HepG2 (cell line): ENCODE measurements around the gene DHX29. TPM values are rescaled to one million over a fixed set of nuclear protein-coding genes. Genes with fewer than 3 reads are reported as not detected.

Experiments used
- ELF4 ChIP-seq: sonication (generic); formaldehyde crosslinking; IDR thresholded peaks from 2 replicates; pipeline ENCODE4 v1.5.0; 2020; ENCODE audit warnings: missing genetic modification reagents, mild to moderate bottlenecking, moderate library complexity, borderline replicate concordance
- NPAS2 ChIP-seq: sonication (generic); formaldehyde crosslinking; IDR thresholded peaks from 2 replicates; pipeline ENCODE4 v1.8.0; 2022; ENCODE audit warnings: mild to moderate bottlenecking, missing genetic modification reagents, borderline replicate concordance
- POLR2AphosphoS5 ChIP-seq: IDR thresholded peaks from 2 replicates; pipeline ENCODE4 v1.6.1; 2012; ENCODE audit warnings: low read depth, low read length
- SALL2 ChIP-seq: sonication (generic); formaldehyde crosslinking; IDR thresholded peaks from 2 replicates; pipeline ENCODE4 v1.8.1; 2023; ENCODE audit warnings: mild to moderate bottlenecking, missing genetic modification reagents, inconsistent platforms
- SETDB1 ChIP-seq: sonication (generic); formaldehyde crosslinking; IDR thresholded peaks from 2 replicates; pipeline ENCODE4 v1.5.1; 2020; ENCODE audit warnings: missing genetic modification reagents, mild to moderate bottlenecking, borderline replicate concordance
- SMC3 ChIP-seq: IDR thresholded peaks from 2 replicates; pipeline ENCODE4 v1.6.1; 2011; ENCODE audit warnings: low read length, improper control_type of control experiment
- TEAD3 ChIP-seq: optimal IDR thresholded peaks from 2 replicates; pipeline ENCODE3; 2016; ENCODE audit warnings: borderline replicate concordance
- ZNF143 ChIP-seq: sonication (generic); formaldehyde crosslinking; IDR thresholded peaks from 2 replicates; pipeline ENCODE4 v1.4.0; 2020; ENCODE audit warnings: missing genetic modification reagents
- ZNF33B ChIP-seq: sonication (generic); formaldehyde crosslinking; IDR thresholded peaks from 2 replicates; pipeline ENCODE4 v1.5.1; 2020; ENCODE audit warnings: mild to moderate bottlenecking, missing genetic modification reagents
- ZNF44 ChIP-seq: sonication (generic); formaldehyde crosslinking; IDR thresholded peaks from 2 replicates; pipeline ENCODE4 v1.5.1; 2020; ENCODE audit warnings: mild to moderate bottlenecking, missing genetic modification reagents
- ZNF564 ChIP-seq: sonication (generic); formaldehyde crosslinking; IDR thresholded peaks from 2 replicates; pipeline ENCODE4 v1.8.1; 2023; ENCODE audit warnings: mild to moderate bottlenecking, missing genetic modification reagents
- ZNF674 ChIP-seq: sonication (generic); formaldehyde crosslinking; IDR thresholded peaks from 2 replicates; pipeline ENCODE4 v1.5.0; 2020; ENCODE audit warnings: low read depth, mild to moderate bottlenecking, missing genetic modification reagents
- ZNF773 ChIP-seq: sonication (generic); formaldehyde crosslinking; IDR thresholded peaks from 2 replicates; pipeline ENCODE4 v1.4.0; 2020; ENCODE audit warnings: missing genetic modification reagents, borderline replicate concordance
- ZNF792 ChIP-seq: IDR thresholded peaks from 2 replicates; pipeline ENCODE4 v1.6.1; 2016
- polyA plus RNA-seq, 8 experiments: library from polyadenylated mRNA; depleted of rRNA in 3 of 8; stranded (reverse) in 7 of 8; unstranded in 1 of 8; fragments of >200 nt; fragmentation: Illumina TruSeq in 4 of 8; extraction: Trizol in 4 of 8; gene quantifications; 2 replicates each; pipeline versions ENCODE4 v1.2.1 to v1.2.3, GENCODE V29; 2011 to 2016; ENCODE audit warnings: low read depth in 4 of 8, missing spikeins in 1 of 8, mixed read lengths in 1 of 8; ENCODE audit not compliant: insufficient read depth in 1 of 8
- total RNA-seq, 5 experiments: library from RNA; depleted of rRNA; stranded (reverse); fragments of >200 nt; fragmentation: Illumina TruSeq; extraction: Trizol; gene quantifications; 2 replicates each; pipeline ENCODE4 v1.2.3, GENCODE V29; 2016; ENCODE audit warnings: low read depth in 1 of 5
- TF ChIP-seq, protein P1 (sequence below): sonication (generic); formaldehyde crosslinking; conservative IDR thresholded peaks from 2 replicates; pipeline ENCODE4 v1.4.0; 2020; ENCODE audit warnings: missing genetic modification reagents
- TF ChIP-seq, protein P2 (sequence below): sonication (generic); formaldehyde crosslinking; IDR thresholded peaks from 2 replicates; pipeline ENCODE4 v1.4.0; 2020; ENCODE audit warnings: mild to moderate bottlenecking, missing genetic modification reagents
- TF ChIP-seq, protein P3 (sequence below): sonication (generic); formaldehyde crosslinking; conservative IDR thresholded peaks from 2 replicates; pipeline ENCODE4 v1.8.0; 2022; ENCODE audit warnings: low read depth, missing genetic modification reagents
- TF ChIP-seq, protein P4 (sequence below): sonication (generic); formaldehyde crosslinking; conservative IDR thresholded peaks from 2 replicates; pipeline ENCODE4 v1.4.0; 2020; ENCODE audit warnings: missing genetic modification reagents
- TF ChIP-seq, protein P5 (sequence below): sonication (generic); formaldehyde crosslinking; IDR thresholded peaks from 2 replicates; pipeline ENCODE4 v1.4.0; 2020; ENCODE audit warnings: missing genetic modification reagents

DHX29 gene
- total and polyA plus RNA-seq, 2 of the 13 experiments (the other 11 are each of a cell fraction or from before 2014, with no cell fraction given) = 1.9 to 22.0 TPM

DNA sequence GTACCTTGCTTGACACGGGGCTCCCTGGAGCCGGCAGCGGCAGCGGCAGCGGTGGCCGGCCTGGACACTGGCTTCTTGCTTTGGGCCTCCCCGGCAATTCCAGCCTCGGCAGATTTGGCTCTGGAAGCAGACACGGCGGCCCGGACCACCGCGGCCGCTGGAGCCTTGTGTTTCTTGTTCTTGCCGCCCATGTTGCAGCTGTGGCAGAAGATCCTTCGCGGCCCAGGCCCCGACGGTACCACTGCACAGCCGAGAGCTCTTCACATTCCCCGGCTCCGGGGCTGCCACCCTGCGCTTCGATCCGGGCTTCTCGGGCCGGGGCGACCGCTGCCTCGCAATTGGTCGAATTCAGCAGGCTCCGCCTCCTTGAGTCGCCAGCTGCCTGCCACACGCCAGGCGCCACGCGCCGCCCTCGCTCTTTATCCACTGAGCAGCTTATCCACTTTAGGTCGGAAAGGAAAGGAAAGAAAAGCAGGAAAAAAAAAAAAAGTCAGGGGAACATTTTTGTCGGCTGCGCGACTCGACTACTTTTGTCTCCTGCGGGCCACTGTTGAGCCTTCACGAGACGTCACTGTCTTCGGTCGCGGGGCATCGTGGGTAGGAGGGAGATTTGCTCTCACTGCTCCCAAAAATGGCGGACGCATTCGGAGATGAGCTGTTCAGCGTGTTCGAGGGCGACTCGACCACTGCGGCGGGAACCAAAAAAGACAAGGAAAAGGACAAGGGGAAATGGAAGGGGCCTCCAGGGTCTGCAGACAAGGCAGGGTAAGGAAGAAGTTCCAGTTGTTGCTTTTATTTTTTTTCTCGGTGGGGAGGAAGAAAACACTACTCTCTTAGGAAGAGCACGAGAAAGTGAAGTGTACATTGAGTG, at the start of gene DHX29, which contains the start of gene MTREX (continued):
- TF ChIP-seq ZNF44 (CRISPR knock-in tag) = peak; percentile 21; the same call in 1 of the 2 replicates
- peak; percentile 60 for TF ChIP-seq ZNF564 (CRISPR knock-in tag)
- TF ChIP-seq, protein P1, sequence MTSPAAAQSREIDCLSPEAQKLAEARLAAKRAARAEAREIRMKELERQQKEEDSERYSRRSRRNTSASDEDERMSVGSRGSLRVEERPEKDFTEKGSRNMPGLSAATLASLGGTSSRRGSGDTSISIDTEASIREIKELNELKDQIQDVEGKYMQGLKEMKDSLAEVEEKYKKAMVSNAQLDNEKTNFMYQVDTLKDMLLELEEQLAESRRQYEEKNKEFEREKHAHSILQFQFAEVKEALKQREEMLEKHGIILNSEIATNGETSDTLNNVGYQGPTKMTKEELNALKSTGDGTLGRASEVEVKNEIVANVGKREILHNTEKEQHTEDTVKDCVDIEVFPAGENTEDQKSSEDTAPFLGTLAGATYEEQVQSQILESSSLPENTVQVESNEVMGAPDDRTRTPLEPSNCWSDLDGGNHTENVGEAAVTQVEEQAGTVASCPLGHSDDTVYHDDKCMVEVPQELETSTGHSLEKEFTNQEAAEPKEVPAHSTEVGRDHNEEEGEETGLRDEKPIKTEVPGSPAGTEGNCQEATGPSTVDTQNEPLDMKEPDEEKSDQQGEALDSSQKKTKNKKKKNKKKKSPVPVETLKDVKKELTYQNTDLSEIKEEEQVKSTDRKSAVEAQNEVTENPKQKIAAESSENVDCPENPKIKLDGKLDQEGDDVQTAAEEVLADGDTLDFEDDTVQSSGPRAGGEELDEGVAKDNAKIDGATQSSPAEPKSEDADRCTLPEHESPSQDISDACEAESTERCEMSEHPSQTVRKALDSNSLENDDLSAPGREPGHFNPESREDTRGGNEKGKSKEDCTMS (CRISPR knock-in tag) = no peak
- peak; percentile 48; the same call in 1 of the 2 replicates for TF ChIP-seq ZNF792 (CRISPR knock-in tag)
- no peak for TF ChIP-seq ZNF674 (CRISPR knock-in tag)
- no peak for TF ChIP-seq TEAD3 (CRISPR knock-in tag)
- TF ChIP-seq, protein P2, sequence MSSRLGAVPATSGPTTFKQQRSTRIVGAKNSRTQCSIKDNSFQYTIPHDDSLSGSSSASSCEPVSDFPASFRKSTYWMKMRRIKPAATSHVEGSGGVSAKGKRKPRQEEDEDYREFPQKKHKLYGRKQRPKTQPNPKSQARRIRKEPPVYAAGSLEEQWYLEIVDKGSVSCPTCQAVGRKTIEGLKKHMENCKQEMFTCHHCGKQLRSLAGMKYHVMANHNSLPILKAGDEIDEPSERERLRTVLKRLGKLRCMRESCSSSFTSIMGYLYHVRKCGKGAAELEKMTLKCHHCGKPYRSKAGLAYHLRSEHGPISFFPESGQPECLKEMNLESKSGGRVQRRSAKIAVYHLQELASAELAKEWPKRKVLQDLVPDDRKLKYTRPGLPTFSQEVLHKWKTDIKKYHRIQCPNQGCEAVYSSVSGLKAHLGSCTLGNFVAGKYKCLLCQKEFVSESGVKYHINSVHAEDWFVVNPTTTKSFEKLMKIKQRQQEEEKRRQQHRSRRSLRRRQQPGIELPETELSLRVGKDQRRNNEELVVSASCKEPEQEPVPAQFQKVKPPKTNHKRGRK = 0 out of 2 replicates have a peak, but pooled peaks have one; percentile 36
- TF ChIP-seq ELF4 (CRISPR knock-in tag) = peak; percentile 73; the same call in 1 of the 2 replicates
- no peak for TF ChIP-seq ZNF773 (CRISPR knock-in tag)
- TF ChIP-seq POLR2AphosphoS5 = peak; percentile 92
- TF ChIP-seq NPAS2 (CRISPR knock-in tag) = no peak
- TF ChIP-seq, protein P3, sequence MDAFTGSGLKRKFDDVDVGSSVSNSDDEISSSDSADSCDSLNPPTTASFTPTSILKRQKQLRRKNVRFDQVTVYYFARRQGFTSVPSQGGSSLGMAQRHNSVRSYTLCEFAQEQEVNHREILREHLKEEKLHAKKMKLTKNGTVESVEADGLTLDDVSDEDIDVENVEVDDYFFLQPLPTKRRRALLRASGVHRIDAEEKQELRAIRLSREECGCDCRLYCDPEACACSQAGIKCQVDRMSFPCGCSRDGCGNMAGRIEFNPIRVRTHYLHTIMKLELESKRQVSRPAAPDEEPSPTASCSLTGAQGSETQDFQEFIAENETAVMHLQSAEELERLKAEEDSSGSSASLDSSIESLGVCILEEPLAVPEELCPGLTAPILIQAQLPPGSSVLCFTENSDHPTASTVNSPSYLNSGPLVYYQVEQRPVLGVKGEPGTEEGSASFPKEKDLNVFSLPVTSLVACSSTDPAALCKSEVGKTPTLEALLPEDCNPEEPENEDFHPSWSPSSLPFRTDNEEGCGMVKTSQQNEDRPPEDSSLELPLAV = no peak
- TF ChIP-seq, protein P4, sequence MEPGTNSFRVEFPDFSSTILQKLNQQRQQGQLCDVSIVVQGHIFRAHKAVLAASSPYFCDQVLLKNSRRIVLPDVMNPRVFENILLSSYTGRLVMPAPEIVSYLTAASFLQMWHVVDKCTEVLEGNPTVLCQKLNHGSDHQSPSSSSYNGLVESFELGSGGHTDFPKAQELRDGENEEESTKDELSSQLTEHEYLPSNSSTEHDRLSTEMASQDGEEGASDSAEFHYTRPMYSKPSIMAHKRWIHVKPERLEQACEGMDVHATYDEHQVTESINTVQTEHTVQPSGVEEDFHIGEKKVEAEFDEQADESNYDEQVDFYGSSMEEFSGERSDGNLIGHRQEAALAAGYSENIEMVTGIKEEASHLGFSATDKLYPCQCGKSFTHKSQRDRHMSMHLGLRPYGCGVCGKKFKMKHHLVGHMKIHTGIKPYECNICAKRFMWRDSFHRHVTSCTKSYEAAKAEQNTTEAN (CRISPR knock-in tag) = peak; percentile 80; the same call in 1 of the 2 replicates
- TF ChIP-seq ZNF33B = peak; percentile 16; the same call in 1 of the 2 replicates
- TF ChIP-seq ZNF143 (CRISPR knock-in tag) = peak; percentile 92
- TF ChIP-seq SALL2 = no peak
- no peak for TF ChIP-seq SETDB1 (CRISPR knock-in tag)
- TF ChIP-seq, protein P5, sequence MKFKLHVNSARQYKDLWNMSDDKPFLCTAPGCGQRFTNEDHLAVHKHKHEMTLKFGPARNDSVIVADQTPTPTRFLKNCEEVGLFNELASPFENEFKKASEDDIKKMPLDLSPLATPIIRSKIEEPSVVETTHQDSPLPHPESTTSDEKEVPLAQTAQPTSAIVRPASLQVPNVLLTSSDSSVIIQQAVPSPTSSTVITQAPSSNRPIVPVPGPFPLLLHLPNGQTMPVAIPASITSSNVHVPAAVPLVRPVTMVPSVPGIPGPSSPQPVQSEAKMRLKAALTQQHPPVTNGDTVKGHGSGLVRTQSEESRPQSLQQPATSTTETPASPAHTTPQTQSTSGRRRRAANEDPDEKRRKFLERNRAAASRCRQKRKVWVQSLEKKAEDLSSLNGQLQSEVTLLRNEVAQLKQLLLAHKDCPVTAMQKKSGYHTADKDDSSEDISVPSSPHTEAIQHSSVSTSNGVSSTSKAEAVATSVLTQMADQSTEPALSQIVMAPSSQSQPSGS (CRISPR knock-in tag) = peak; percentile 85
- no peak for TF ChIP-seq SMC3
